ENCODE results near the gene KRT2.

Gene KRT2

GRCh38 chr12:52615912-52616311 lies 36.1 kb downstream of the KRT2 start:
- TF ChIP-seq CTCF (conservative IDR thresholded peaks at IDR 0.05; ENCODE audit: low read depth, low read length): no peak
- no peak for DNase-seq (ENCODE audit: low read depth)
- no peak overlapping the region for H3K4me3 ChIP-seq (ENCODE audit: low read depth, low read length)

- no peak for DNase-seq (ENCODE audit: low read depth)
- TF ChIP-seq CTCF (conservative IDR thresholded peaks at IDR 0.05; ENCODE audit: low read depth, low read length): no peak
- H3K4me3 ChIP-seq (ENCODE audit: low read depth, low read length): no peak overlapping the region
Observed at GRCh38 chr12:52615208-52615868, 36.7 kb downstream of the KRT2 start.

- DNase-seq (ENCODE audit: low read depth): no peak
- H3K4me3 ChIP-seq (ENCODE audit: low read depth, low read length): no peak overlapping the region
- no peak for TF ChIP-seq CTCF (conservative IDR thresholded peaks at IDR 0.05; ENCODE audit: low read depth, low read length)
Observed at GRCh38 chr12:52614381-52615207, 37.4 kb downstream of the KRT2 start.

DNA sequence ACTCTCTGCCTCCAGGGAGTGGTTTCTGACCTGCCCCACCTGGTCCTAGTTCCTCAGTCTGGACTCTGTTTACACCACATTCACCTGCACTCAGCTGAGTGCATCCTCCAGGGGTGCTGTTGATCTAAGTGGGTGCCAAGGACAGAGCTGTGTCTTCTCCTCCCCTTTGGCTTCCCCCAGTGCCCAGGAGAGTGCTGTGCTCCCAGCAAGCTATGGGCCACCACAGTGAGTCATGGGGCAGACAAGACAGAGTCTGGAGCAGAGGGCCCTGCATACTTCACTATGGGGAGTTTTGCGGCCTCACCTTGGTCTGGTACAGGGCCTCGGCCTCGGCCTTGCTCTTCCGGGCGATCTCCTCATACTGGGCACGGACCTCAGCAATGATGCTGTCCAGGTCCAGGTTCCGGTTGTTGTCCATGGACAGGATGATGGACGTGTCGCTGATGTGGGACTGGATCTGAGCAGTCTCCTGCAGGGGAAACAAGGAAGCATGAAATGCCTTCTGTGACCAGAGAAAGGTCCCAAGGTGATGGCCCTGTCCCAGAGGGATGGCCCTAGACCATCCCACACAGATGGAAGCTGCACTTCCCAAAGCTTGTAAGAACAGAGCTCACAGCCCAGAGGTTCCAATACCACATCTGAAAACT lies 38.5 kb downstream of the KRT2 start:
- H3K4me3 ChIP-seq (ENCODE audit: low read depth, low read length): no peak overlapping the region
- DNase-seq (ENCODE audit: low read depth): no peak
- no peak for TF ChIP-seq CTCF (conservative IDR thresholded peaks at IDR 0.05; ENCODE audit: low read depth, low read length)

GRCh38 chr12:52612431-52613383 lies 39.3 kb downstream of the KRT2 start:
- no peak for TF ChIP-seq CTCF (conservative IDR thresholded peaks at IDR 0.05; ENCODE audit: low read depth, low read length)
- DNase-seq (ENCODE audit: low read depth): no peak
- H3K4me3 ChIP-seq (ENCODE audit: low read depth, low read length): no peak overlapping the region

GRCh38 chr12:52611080-52611468 lies 40.9 kb downstream of the KRT2 start:
- no peak for DNase-seq (ENCODE audit: low read depth)
- no peak for TF ChIP-seq CTCF (conservative IDR thresholded peaks at IDR 0.05; ENCODE audit: low read depth, low read length)
- H3K4me3 ChIP-seq (ENCODE audit: low read depth, low read length): no peak overlapping the region
